GM18502 (cell line): Measurements from ENCODE around the gene GPR152.

ENCODE experiments used
- ATAC-seq: cut with Tn5 transposase; IDR thresholded peaks from one replicate; pipeline ENCODE4 v1.9.1; 2021; ENCODE audit warnings: mild to moderate bottlenecking; ENCODE audit not compliant: unreplicated experiment, poor library complexity

The GPR152 gene

DNA sequence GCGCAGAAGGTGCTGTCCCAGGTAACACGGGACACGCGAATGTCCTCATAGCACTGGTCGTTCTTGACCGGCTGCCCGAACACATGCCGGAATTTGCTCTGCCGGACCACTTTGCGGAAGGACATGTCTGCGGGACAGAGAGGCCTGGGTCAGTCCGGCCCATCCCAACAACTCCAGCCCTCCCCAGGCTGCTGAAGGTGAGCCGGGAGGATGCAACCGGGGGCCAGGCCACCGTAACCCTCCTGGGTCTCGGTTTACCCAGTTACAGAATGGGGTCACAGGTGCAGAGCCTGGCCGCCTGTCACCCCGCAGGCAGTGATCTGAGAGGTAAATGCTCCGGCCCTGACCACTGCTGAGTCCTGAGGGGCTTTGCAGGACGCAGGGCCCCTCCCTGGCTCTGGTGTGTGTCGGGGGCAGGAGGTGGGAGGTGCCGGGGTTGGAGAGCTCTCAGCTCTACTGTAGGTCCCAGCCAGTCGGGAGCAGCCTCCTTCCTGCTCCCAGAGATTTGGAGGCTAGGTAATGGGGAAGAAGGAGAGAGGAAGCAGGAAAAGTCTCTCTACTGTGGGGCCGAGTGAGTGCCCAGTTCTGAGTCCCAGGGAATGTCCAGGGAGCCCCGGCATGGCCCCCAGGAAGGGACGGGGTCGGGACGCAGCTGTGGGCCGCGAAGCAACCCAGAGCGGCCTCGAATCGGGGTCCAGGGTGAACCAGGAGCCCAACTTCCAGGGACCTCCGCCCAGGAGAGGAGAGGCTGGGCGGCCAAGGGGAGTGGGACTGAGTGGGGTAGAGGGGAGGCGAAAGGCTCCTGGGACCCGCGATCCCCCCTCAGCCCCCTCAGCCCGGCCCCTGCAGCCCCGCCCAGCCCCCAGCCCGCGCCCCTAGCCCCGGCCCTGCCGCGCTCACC lies 9.8 kb downstream of the GPR152 start:
- ATAC-seq, result no peak

- ATAC-seq, result no peak
Observed at GRCh38 chr11:67441731-67442351, 10.7 kb downstream of the GPR152 start.

DNA sequence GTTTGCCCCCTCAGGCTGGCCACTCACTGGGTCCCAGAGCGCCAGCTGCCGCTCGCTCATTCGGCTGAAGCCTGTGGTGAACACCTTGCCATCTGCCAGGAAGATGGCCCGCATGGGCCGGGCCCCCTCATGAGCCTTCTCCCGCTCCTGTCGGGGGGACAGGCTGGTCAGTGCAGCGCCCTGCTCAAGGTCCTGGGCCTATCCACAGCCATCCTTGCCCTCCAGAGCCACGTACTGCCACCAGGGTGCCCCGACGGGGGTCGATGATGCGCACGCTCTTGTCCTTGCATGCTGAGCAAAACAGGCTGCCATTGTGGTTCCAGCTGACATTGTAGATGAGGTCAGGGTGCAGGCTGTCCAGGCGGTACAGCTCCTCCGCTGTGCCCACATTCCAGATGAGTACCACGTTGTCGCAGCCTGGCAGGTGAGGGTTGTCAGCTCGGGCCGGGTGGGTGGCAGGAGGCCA lies 11.4 kb downstream of the GPR152 start:
- no peak for ATAC-seq

GRCh38 chr11:67440229-67441097 lies 12.1 kb downstream of the GPR152 start:
- ATAC-seq, result no peak

DNA sequence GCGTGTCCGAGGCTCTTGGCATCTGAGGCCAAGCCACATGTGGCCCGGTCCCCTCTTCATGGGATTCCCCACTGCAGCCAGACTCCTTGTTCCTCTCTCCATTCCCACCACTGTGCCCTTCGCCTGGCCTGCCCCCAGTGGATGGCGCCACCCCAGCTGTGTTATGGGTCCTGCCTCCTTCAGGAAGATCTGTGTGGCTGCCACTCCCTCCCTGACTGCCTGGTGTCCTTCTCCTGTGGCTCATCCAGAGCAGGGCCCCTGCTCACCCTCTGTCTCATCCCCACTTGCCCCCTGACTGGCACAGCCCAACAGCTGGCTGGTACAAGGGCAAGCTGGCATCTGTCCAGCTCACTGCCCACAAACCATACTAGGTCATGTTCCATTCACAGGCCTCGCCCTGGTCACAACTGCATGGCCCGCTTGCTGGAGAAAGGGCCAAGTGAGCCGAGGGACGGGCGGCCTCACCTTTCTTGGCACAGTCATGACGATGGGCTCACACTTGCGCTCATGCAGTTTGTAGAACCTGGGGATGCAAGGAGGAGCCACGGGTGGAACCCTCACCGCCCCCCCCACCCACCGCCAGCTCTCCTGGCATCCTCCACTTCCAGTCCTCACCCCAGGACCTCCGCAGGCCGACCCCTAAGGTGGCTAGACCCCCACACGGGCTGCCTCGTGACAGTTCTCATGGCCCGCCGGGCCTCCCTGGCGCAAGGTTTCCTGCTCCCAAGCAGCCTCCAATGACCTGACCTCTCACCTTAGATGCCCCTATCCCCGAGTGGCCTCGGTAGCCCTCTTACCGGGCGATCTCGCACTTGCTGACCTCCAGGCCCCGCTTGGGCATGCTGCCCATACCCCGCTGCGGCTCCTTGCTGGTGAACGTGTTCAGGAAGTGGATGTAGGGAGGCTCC lies 13.0 kb downstream of the GPR152 start:
- no peak for ATAC-seq

DNA sequence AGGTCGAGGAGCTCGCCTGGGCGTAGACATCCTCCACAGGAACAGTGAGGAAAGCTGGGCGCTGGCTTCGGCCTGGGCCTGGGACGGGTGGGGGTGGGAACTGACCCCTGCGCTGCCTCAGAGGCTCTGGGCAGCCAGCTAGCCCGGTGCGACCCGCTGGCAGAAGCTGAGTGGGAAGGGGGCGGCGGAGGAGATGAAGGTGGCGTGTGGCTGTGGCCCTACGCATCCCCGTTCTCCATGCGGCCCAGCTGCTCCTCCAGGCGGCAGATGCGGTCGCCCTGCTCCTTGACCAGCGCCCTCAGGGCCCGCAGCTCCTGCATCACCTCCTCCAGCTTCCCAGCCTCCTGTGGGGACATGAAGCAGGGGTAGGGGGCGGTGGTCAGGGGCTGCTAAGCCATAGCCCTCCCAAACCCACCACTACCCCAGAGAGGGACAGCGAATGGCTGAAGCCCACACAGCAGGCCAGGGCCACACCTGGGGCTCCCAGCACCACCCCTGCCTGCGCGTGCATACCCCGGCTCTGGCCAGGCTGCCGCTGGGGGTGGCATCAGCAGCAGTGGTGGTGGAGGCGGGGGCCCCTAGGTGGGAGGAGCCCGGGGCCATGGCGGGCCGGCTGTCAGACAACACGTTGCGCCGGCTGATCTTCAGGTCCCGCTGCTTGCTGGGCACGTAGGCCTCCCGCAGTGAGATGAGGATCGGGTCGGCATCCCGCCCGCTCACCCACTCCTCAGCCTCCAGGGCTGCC lies 14.2 kb downstream of the GPR152 start:
- ATAC-seq, result no peak

DNA sequence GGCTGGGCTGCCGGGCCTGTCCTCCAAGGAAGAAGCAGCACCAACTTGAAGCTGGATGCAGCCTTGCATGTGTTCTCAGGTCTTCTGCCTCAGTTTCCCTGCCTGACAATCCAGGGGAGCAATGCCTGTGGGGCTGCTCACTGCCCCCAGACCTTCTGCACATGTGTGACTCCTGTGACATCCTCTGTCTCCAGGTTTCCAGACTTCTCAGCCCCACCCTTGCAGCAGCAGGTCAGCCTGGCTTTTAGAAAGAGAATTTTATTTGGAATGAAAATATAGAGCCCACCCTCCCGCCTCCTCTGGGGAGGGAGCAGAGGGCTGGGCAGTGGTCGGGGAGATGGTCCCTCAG lies 14.7 kb downstream of the GPR152 start:
- no peak for ATAC-seq

DNA sequence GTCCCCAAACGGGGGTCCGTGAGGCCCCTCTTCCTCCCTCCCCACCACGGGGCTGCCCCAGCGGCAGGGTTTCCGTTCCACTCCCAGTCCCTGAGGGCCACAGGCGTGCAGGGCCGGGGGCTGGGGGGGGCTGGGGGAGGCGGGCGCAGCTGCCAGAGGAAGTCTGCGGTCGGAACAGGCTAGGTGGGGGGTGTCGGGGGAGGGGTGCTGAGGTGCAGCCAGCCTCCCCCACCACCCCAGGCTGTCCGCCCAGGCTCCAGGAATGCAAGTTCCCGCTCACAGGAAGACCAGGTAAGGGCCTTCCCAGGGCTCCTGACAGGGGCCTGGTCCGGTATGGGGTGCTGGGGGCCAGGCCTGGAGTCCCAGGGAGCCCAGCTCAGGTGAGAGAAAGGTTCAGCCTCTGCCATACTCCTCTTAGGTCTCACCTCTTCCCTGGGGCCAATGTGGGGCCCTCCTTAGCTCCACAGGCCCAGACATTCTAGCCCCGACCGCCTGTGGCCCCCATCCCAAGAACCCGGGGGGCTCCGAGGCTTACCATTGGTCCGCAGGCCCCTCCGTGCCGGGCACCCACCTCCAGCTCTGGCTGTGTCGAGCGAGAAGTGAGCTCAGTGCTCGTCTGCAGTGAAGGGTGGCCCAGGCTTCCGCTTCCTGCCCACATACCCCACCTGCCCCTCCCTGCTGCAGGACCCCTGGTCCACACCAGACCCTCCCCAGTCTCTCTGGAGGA lies 15.3 kb downstream of the GPR152 start, which contains the start of gene PTPRCAP:
Gene PTPRCAP, minus strand, starts transcription at position 601 of the 727 bp plus-strand sequence. Its CDS starts 63 bp downstream, at position 538.
- no peak for ATAC-seq

DNA sequence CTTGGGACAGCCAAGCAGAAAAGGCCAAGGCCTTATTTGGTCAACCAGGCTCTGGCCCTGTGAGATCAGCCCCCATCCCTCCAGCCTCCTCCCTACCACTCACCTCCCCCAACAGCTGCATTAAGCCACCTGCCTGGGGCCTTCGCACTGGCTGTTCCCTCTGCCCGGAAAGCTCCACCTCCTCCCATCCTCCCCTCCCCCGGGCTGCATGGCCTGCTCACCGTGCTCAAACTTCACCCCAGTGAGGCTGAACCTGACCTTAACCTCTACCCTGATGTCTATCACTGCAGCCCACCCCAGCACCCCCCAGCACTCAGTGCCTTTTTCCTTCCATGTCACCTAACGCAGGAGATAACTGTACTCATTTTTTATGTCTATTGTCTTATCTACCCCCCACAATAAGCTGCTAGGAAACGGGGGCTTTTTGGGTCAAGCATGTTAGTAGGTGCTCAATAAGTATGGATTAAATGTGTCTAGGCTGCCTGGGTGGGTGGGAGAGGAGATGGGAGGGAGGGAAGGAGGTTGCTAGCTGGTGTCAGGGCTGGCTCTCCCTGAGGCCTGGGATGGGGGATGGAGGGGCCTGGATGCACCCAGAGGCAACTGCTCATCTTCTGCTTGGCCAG lies 16.0 kb downstream of the GPR152 start:
- ATAC-seq, result no peak

GRCh38 chr11:67435727-67436458 lies 16.6 kb downstream of the GPR152 start:
- no peak for ATAC-seq

DNA sequence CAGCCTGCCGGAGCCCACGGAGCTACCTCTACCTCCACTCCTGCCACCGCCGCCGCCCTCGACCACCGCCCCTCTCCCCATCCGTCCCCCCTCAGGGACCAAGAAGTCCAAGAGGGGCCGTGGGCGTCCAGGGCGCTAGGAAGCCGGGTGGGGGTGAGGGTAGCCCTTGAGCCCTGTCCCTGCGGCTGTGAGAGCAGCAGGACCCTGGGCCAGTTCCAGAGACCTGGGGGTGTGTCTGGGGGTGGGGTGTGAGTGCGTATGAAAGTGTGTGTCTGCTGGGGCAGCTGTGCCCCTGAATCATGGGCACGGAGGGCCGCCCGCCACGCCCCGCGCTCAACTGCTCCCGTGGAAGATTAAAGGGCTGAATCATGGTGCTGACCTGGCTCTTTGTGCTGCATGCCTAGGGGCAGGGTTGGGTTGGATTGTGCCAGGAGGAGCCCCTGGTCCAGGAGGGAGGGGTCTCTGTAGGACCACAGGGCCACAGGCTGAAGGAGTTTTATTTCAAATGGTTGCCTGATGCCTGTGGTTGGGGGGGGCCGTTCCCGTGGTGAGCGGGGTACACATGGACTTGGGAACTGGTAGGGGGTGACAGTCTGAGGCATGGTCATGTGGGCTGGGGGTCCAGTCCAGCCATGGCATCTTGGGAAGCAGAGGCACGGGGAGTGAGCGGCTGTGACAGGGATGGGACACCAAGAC lies 17.4 kb downstream of the GPR152 start:
- no peak for ATAC-seq

DNA sequence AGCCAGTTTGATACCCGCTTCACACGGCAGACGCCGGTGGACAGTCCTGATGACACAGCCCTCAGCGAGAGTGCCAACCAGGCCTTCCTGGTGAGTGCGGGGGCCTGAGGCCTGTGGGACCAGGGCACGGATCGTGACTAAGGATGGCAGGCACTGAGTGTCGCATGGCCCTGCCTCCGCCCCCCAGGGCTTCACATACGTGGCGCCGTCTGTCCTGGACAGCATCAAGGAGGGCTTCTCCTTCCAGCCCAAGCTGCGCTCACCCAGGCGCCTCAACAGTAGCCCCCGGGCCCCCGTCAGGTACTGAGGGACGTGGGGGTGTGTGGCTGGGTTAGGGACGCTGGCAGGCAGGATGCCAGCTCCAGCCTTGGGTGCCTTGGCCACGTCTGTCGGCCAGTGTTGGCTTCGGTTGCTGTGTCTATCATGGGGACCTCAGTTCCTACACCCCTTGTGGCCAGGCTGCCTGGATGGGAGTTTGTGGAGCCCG lies 18.1 kb downstream of the GPR152 start:
- ATAC-seq, result no peak

GRCh38 chr11:67433536-67434394 lies 18.8 kb downstream of the GPR152 start:
- ATAC-seq, result no peak

DNA sequence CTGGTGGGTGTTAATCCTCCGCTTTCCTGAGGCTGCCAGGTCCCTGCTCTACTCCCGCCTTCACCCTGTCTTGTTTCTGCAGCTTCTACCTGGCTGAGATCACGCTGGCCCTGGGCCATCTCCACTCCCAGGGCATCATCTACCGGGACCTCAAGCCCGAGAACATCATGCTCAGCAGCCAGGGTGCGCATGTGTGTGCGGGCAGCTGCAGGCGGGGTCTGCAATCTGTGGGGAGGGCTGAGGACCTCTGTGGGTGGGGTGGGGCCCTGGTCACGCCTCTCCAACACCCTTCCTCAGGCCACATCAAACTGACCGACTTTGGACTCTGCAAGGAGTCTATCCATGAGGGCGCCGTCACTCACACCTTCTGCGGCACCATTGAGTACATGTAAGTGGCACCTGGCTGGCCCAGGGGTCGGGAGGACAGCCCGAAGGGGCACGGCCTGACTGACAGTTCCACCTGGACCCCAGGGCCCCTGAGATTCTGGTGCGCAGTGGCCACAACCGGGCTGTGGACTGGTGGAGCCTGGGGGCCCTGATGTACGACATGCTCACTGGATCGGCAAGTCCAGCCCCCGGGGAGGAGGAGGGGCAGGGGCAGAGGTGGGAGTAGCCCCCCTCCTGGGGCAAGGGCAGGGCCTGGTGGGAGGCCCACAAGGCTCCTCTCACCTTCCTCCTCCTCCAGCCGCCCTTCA lies 19.7 kb downstream of the GPR152 start:
- no peak for ATAC-seq
